Muscle layer of colon (tissue), 2 donors: ENCODE data around the gene FBXO10.
"Not testable (repeated sequence)": the region's sequence is repeated elsewhere in the genome, so short reads cannot be mapped to it uniquely, and the experiment has no call there.

Source experiments
- H3K27ac ChIP-seq: one replicate; pipeline ENCODE4 v1.7.0; 2013; ENCODE audit warnings: low read depth, mild to moderate bottlenecking, low read length, moderate library complexity
- H3K27me3 ChIP-seq, 2 donors: one replicate each; pipeline ENCODE4 v1.7.0; 2013; ENCODE audit warnings: low read length in 2 of 2, mild to moderate bottlenecking in 2 of 2; ENCODE audit not compliant: insufficient read depth in 2 of 2, control insufficient read depth in 1 of 2
- H3K36me3 ChIP-seq: one replicate; pipeline ENCODE4 v1.7.0; 2013; ENCODE audit warnings: mild to moderate bottlenecking, low read length; ENCODE audit not compliant: insufficient read depth
- H3K4me1 ChIP-seq: one replicate; pipeline ENCODE4 v1.7.0; 2013; ENCODE audit warnings: mild to moderate bottlenecking, low read length; ENCODE audit not compliant: insufficient read depth
- H3K4me3 ChIP-seq, 2 donors: one replicate each; pipeline ENCODE4 v1.7.0; 2013; ENCODE audit warnings: low read length in 2 of 2, low read depth in 1 of 2, mild to moderate bottlenecking in 1 of 2, moderate library complexity in 1 of 2
- H3K9ac ChIP-seq: one replicate; pipeline ENCODE4 v1.7.0; 2013; ENCODE audit warnings: low read length
- H3K9me3 ChIP-seq: one replicate; pipeline ENCODE4 v1.7.0; 2013; ENCODE audit warnings: mild to moderate bottlenecking, low read length
- donor health status: abdominal sarcoma.
- donor health status: Adenocarcinoma of cecum.

The FBXO10 gene

GRCh38 chr9:37471942-37472684, 104.1 kb downstream of the FBXO10 start:
- Histone ChIP-seq H3K36me3 (no peaks in the 10 kb centered on the region), H3K4me3 (peak overlapping the region; percentile 26 to 47), H3K9me3 (no peaks in the 10 kb centered on the region), H3K27ac (peak overlapping the region; percentile 53), H3K27me3 (no peaks in the 10 kb centered on the region), H3K4me1 (peaks cover 11% of the 10 kb centered on the region), H3K9ac (peak overlapping the region; percentile 59)

- H3K27ac ChIP-seq, result no peak overlapping the region
- no peaks in the 10 kb centered on the region for H3K9me3 ChIP-seq
- no peak overlapping the region for H3K4me3 ChIP-seq
- peaks cover 20% of the 10 kb centered on the region for H3K4me1 ChIP-seq
- no peak overlapping the region for H3K9ac ChIP-seq
- no peaks in the 10 kb centered on the region for H3K27me3 ChIP-seq
- H3K36me3 ChIP-seq, result no peaks in the 10 kb centered on the region
These were observed 107.6 kb downstream of the FBXO10 start for GRCh38 chr9:37468620-37469019.

GRCh38 chr9:37467530-37467929, 108.7 kb downstream of the FBXO10 start:
- H3K4me3 ChIP-seq, H3K9ac ChIP-seq, H3K36me3 ChIP-seq, H3K27ac ChIP-seq, H3K9me3 ChIP-seq, H3K27me3 ChIP-seq: not testable (repeated sequence)
- peaks cover 22% of the 10 kb centered on the region for H3K4me1 ChIP-seq

GRCh38 chr9:37466037-37466709, 110.0 kb downstream of the FBXO10 start:
- Histone ChIP-seq H3K27ac (peak overlapping the region; percentile 88), H3K9ac (peak overlapping the region; percentile 26), H3K4me1 (peaks cover 12% of the 10 kb centered on the region), H3K27me3 (no peaks in the 10 kb centered on the region), H3K4me3 (peak overlapping the region; percentile 53 to 62), H3K36me3 (no peaks in the 10 kb centered on the region), H3K9me3 (no peaks in the 10 kb centered on the region)

- Histone ChIP-seq H3K4me3 (peak within 1 kb of the TSS; percentile 85), H3K27ac (peak within 1 kb of the TSS; percentile 90), H3K36me3 (no peaks in the 10 kb centered on the region), H3K4me1 (peaks cover 12% of the 10 kb centered on the region), H3K9me3 (no peaks in the 10 kb centered on the region), H3K27me3 (no peaks in the 10 kb centered on the region), H3K9ac (peak within 1 kb of the TSS; percentile 97)
These were observed 110.7 kb downstream of the FBXO10 start, which contains the start of gene ZBTB5 for GRCh38 chr9:37465249-37466036. ZBTB5 (minus strand) TSS chr9:37465450; CDS start chr9:37442551, 22,899 bp downstream.

GRCh38 chr9:37464426-37465248, 111.5 kb downstream of the FBXO10 start:
- no peaks in the 10 kb centered on the region for H3K9me3 ChIP-seq
- H3K36me3 ChIP-seq, result no peaks in the 10 kb centered on the region
- H3K27me3 ChIP-seq, result no peaks in the 10 kb centered on the region
- peak overlapping the region; percentile 85 for H3K4me3 ChIP-seq
- peaks cover 12% of the 10 kb centered on the region for H3K4me1 ChIP-seq
- H3K27ac ChIP-seq, result peak overlapping the region; percentile 90
- peak overlapping the region; percentile 97 for H3K9ac ChIP-seq

GRCh38 chr9:37464006-37464405, 112.2 kb downstream of the FBXO10 start:
- Histone ChIP-seq H3K4me1 (peaks cover 12% of the 10 kb centered on the region), H3K9ac (peak overlapping the region; percentile 97), H3K9me3 (no peaks in the 10 kb centered on the region), H3K4me3 (peak overlapping the region; percentile 85), H3K27me3 (no peaks in the 10 kb centered on the region), H3K27ac (peak overlapping the region; percentile 90), H3K36me3 (no peaks in the 10 kb centered on the region)
